CD14-positive monocyte (primary cell): ENCODE results near the gene ZNF385B. TPM values are rescaled to one million over a fixed set of nuclear protein-coding genes. Genes with fewer than 3 reads are reported as not detected.

Experiments
- DNase-seq, 3 donors: peaks; one replicate each; pipeline ENCODE4 v3.0.0-alpha.2; 2011 to 2022
- H2AFZ ChIP-seq: 2 replicates; pipeline ENCODE4 v1.6.0; 2012; ENCODE audit warnings: mild to moderate bottlenecking, low read depth, low read length, inconsistent platforms; ENCODE audit not compliant: insufficient read depth, poor library complexity, severe bottlenecking
- H3K27ac ChIP-seq, 2 donors: 1 replicate in 1 of 2; 2 replicates in 1 of 2; pipeline ENCODE4 v1.5.1; 2012 to 2013; ENCODE audit warnings: low read length in 2 of 2, control low read depth in 1 of 2, inconsistent platforms in 1 of 2, low read depth in 1 of 2, mild to moderate bottlenecking in 1 of 2
- H3K27me3 ChIP-seq, 2 donors: one replicate each; pipeline versions ENCODE4 v1.6.0 to v1.6.1; 2011 to 2013; ENCODE audit warnings: low read length in 2 of 2; ENCODE audit not compliant: control insufficient read depth in 2 of 2, insufficient read depth in 2 of 2
- H3K36me3 ChIP-seq, 2 donors: replicated peaks in 1 of 2; 1 replicate in 1 of 2; 2 replicates in 1 of 2; pipeline versions ENCODE4 v1.5.1 to v1.6.1; 2012 to 2013; ENCODE audit warnings: low read length in 2 of 2, control low read depth in 1 of 2, inconsistent platforms in 1 of 2, mild to moderate bottlenecking in 1 of 2; ENCODE audit not compliant: insufficient read depth in 2 of 2, control insufficient read depth in 1 of 2
- H3K4me1 ChIP-seq, 2 donors: 1 replicate in 1 of 2; 2 replicates in 1 of 2; pipeline versions ENCODE4 v1.5.1 to v1.6.1; 2012 to 2013; ENCODE audit warnings: low read length in 2 of 2, control low read depth in 1 of 2, inconsistent platforms in 1 of 2, mild to moderate bottlenecking in 1 of 2, moderate library complexity in 1 of 2; ENCODE audit not compliant: insufficient read depth in 2 of 2, control insufficient read depth in 1 of 2
- H3K4me2 ChIP-seq: replicated peaks from 2 replicates; pipeline ENCODE3; 2012; ENCODE audit warnings: low read length, moderate library complexity, mild to moderate bottlenecking; ENCODE audit not compliant: poor library complexity, severe bottlenecking; ENCODE audit errors: extremely low read depth
- H3K4me3 ChIP-seq, 3 experiments: fragments of 200-600 bp in 1 of 3; sonication (generic) in 1 of 3; replicated peaks in 1 of 3; 1 replicate in 2 of 3; 2 replicates in 1 of 3; pipeline ENCODE4 v1.5.1; 2011 to 2013; ENCODE audit warnings: low read length in 3 of 3, mild to moderate bottlenecking in 3 of 3, control low read depth in 2 of 3, low read depth in 2 of 3, inconsistent platforms in 1 of 3, moderate library complexity in 1 of 3
- H3K79me2 ChIP-seq: 2 replicates; pipeline ENCODE4 v1.6.0; 2012; ENCODE audit warnings: mild to moderate bottlenecking, control low read depth, inconsistent platforms, low read length, moderate library complexity; ENCODE audit not compliant: insufficient read depth
- H3K9ac ChIP-seq: 2 replicates; pipeline ENCODE4 v1.6.0; 2017; ENCODE audit warnings: low read length, mild to moderate bottlenecking; ENCODE audit not compliant: insufficient read depth, poor library complexity, severe bottlenecking
- H3K9me3 ChIP-seq, 2 donors: replicated peaks in 1 of 2; 1 replicate in 1 of 2; 2 replicates in 1 of 2; pipeline versions ENCODE4 v1.5.1 to v1.6.1; 2012 to 2013; ENCODE audit warnings: low read length in 2 of 2, control low read depth in 1 of 2; ENCODE audit not compliant: control insufficient read depth in 1 of 2, insufficient read depth in 1 of 2
- H4K20me1 ChIP-seq: 2 replicates; pipeline ENCODE4 v1.6.0; 2012; ENCODE audit warnings: mild to moderate bottlenecking, low read length, control low read depth, moderate library complexity; ENCODE audit not compliant: insufficient read depth
- H3K27ac Mint-ChIP-seq, 7 donors: one replicate each; pipeline ENCODE4 v1.8.0; 2020; ENCODE audit warnings: mild to moderate bottlenecking in 7 of 7, mixed read lengths in 7 of 7, moderate library complexity in 6 of 7, inconsistent platforms in 2 of 7
- H3K27me3 Mint-ChIP-seq, 3 donors: one replicate each; pipeline ENCODE4 v1.8.0; 2021 to 2022; ENCODE audit warnings: low read depth in 3 of 3, mild to moderate bottlenecking in 3 of 3, mixed read lengths in 3 of 3, moderate library complexity in 3 of 3, inconsistent platforms in 1 of 3
- H3K36me3 Mint-ChIP-seq, 2 donors: one replicate each; pipeline ENCODE4 v1.8.0; 2020; ENCODE audit warnings: mixed read lengths in 2 of 2, inconsistent platforms in 1 of 2, mild to moderate bottlenecking in 1 of 2
- H3K4me1 Mint-ChIP-seq: one replicate; pipeline ENCODE4 v1.8.0; 2020; ENCODE audit warnings: mild to moderate bottlenecking, mixed read lengths
- H3K4me3 Mint-ChIP-seq, 2 donors: one replicate each; pipeline ENCODE4 v1.8.0; 2020; ENCODE audit warnings: mild to moderate bottlenecking in 2 of 2, mixed read lengths in 2 of 2, moderate library complexity in 1 of 2
- H3K9me3 Mint-ChIP-seq, 7 donors: one replicate each; pipeline ENCODE4 v1.8.0; 2020 to 2022; ENCODE audit warnings: mixed read lengths in 7 of 7, mild to moderate bottlenecking in 6 of 7, moderate library complexity in 6 of 7, inconsistent platforms in 2 of 7
- WGBS: methylation state at CpG from one replicate; pipeline ENCODE4 v1.1.5; 2013; ENCODE audit warnings: missing lambda C conversion rate; ENCODE audit not compliant: insufficient coverage; 5-methylcytosine and 5-hydroxymethylcytosine counted together
- intact Hi-C, 2 donors: fragments of 100-400 bp; cut with micrococcal nuclease; formaldehyde crosslinking; loops; one replicate each; pipeline versions ENCODE4 v1.15.0 to v1.15.1; 2023
- polyA plus RNA-seq, 3 donors: library from polyadenylated mRNA; depleted of rRNA in 1 of 3; unstranded in 2 of 3; stranded (reverse) in 1 of 3; fragments of 300-500 nt in 2 of 3; fragments of >200 nt in 1 of 3; fragmentation: Illumina TruSeq in 2 of 3; gene quantifications; 1 replicate in 2 of 3; 2 replicates in 1 of 3; pipeline ENCODE4 v1.2.3, GENCODE V29; 2012 to 2021
- TF ChIP-seq, protein P1 (sequence below): fragments of 200-600 bp; IDR thresholded peaks from one replicate; pipeline ENCODE4 v1.8.0; 2022; ENCODE audit warnings: antibody characterized with exemption, mild to moderate bottlenecking

Gene ZNF385B
- polyA plus RNA-seq, 3 donors: not detected

DNA sequence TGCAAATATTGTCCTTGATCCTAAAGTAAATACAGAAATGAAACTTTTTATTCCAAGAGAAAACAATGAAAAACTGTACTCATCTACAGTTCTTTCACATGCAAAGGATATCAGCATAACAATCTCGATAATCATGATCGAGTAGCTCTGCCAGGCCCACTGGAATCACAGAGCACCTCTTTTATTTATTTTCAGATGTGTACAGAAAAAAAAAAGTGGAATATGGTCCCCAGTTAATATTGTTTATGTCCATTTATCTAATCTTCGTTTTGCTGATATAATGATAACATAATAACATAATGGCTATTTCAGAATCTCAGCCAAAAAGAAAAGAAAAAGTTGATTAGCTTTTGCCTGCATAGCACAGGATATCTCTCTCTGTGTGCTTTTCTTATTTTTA, 6.5 kb downstream of the ZNF385B start:
- no peaks in the 10 kb centered on the region for H3K36me3 Mint-ChIP-seq
- no peak for DNase-seq
- WGBS: no CpG with 5 or more reads among the region's 3 CpGs
- peaks cover 12 to 24% (median 22%) of the 10 kb centered on the region in 3 donors for H3K27me3 Mint-ChIP-seq
- H3K4me3 Mint-ChIP-seq: no peak overlapping the region
- Histone ChIP-seq H2AFZ (no peak overlapping the region), H3K9me3 (no peaks in the 10 kb centered on the region), H4K20me1 (no peaks in the 10 kb centered on the region), H3K79me2 (no peaks in the 10 kb centered on the region), H3K36me3 (no peaks in the 10 kb centered on the region), H3K4me3 (no peak overlapping the region), H3K27ac (no peak overlapping the region), H3K27me3 (peaks cover 10 to 15% of the 10 kb centered on the region in 2 donors), H3K4me1 (no peaks in the 10 kb centered on the region), H3K9ac (no peak overlapping the region), H3K4me2 (no peak overlapping the region)
- intact Hi-C loops: no loop called here
- no peaks in the 10 kb centered on the region for H3K4me1 Mint-ChIP-seq
- no peak overlapping the region for H3K27ac Mint-ChIP-seq
- TF ChIP-seq, protein P1, sequence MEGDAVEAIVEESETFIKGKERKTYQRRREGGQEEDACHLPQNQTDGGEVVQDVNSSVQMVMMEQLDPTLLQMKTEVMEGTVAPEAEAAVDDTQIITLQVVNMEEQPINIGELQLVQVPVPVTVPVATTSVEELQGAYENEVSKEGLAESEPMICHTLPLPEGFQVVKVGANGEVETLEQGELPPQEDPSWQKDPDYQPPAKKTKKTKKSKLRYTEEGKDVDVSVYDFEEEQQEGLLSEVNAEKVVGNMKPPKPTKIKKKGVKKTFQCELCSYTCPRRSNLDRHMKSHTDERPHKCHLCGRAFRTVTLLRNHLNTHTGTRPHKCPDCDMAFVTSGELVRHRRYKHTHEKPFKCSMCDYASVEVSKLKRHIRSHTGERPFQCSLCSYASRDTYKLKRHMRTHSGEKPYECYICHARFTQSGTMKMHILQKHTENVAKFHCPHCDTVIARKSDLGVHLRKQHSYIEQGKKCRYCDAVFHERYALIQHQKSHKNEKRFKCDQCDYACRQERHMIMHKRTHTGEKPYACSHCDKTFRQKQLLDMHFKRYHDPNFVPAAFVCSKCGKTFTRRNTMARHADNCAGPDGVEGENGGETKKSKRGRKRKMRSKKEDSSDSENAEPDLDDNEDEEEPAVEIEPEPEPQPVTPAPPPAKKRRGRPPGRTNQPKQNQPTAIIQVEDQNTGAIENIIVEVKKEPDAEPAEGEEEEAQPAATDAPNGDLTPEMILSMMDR: no peak
- H3K9me3 Mint-ChIP-seq: peaks cover 0 to 1% (median 0%) of the 10 kb centered on the region in 7 donors

- H3K79me2 ChIP-seq: no peaks in the 10 kb centered on the region
- intact Hi-C loops: no loop called here
- no peak for DNase-seq
- Mint-ChIP-seq H3K36me3 (no peaks in the 10 kb centered on the region), H3K27me3 (peaks cover under 1 to 12% (median 8%) of the 10 kb centered on the region in 3 donors), H3K27ac (no peak overlapping the region), H3K4me1 (no peaks in the 10 kb centered on the region), H3K4me3 (no peak overlapping the region), H3K9me3 (no peaks in the 10 kb centered on the region)
- H3K36me3 ChIP-seq: no peaks in the 10 kb centered on the region
- no peak overlapping the region for H3K4me3 ChIP-seq
- H3K27ac ChIP-seq: no peak overlapping the region
- H4K20me1 ChIP-seq: no peaks in the 10 kb centered on the region
- no peaks in the 10 kb centered on the region for H3K9me3 ChIP-seq
- no peak overlapping the region for H3K4me2 ChIP-seq
- peaks cover 0 to 4% of the 10 kb centered on the region in 2 donors for H3K27me3 ChIP-seq
- H3K4me1 ChIP-seq: no peaks in the 10 kb centered on the region
- H3K9ac ChIP-seq: no peak overlapping the region
- H2AFZ ChIP-seq: no peak overlapping the region
- TF ChIP-seq, protein P1: no peak
These were observed 8.3 kb downstream of the ZNF385B start for GRCh38 chr2:179853108-179853507.
